NCI-H2196 (cell line): Measurements from ENCODE around the gene TMEM245.

Experiments
- DNase-seq: peaks from one replicate; lab custom pipeline; 2025; ENCODE audit not compliant: unreplicated experiment; lab: John Stamatoyannopoulos, UW

The TMEM245 gene

DNA sequence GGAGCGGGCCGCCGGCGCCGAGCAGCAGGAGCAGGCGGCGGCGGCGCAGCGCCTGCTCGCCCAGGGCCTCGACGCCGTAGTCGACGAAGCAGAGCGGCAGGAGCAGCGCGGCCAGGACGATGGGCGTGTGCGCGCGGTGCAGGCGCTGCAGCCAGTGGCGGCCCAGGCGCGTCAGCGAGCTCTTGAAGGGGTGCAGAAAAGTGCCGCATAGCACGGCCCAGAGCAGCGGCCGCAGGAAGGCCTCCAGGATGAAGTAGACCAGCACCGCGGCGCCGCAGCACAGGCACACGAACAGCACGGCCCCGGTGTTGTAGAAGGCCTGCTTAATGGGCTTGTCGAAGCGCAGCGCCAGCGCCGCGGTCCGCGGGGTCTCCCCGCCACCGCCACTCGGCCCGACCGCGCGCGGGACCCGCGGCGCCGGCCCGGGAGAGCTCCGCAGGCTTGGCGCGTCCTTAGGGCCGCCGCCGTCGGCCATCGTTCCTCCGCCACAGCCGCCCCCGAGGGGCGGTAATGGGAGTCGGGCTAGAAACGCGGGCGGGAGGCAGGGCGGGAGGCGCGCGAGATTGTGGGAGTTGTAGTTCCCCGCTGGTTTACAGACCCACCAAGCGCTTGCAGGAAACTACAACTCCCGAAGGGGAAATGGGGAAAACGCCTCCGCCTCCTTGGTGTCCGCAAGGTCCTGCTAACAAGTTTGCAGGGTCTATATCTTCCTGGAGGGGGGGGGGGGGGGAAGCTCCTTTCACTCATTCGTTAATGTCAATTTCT, at the start of gene TMEM245:
TMEM245 (minus strand) TSS at position 509 of the 765 bp plus-strand sequence; CDS start at position 475, 34 bp downstream.
- DNase-seq: peak; percentile 96

DNA sequence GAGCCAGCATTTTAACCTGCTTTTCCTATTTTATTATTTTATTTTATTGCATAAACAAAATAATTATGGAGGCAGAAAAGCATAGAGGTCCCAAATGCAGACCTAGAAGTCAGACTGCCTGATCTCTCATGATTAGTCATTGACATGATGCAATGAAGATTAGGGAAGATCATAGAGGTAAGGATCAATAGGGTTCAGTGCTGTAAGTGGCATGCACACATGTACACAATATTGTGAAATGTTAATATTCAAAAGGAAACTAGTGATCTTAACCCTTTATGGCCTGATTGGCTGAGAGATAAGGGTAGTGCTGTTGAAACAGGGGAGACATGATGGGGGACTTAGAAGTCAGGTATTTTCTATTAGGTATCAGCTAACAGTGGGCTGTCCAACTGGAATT, 48.4 kb upstream of the TMEM245 start:
- DNase-seq: no peak

DNA sequence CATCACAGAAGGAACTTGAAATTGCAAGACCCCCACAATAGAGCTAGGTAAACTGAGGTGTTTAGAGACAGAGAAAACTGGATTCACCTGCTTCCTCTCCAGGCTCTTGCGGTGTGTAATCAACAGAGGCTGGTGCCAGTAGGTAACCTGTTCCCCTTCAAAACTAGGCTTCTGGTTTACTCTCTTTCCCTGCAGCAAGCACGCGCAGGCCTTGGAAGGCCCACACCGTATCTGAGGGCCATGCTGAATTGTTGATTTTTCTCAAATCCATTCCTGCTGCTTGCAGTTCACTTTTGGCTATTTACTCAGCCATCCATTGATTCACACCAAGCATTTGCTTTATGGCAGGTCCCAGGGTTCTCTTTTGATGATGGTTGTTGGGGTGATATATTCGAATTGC, 48.0 kb upstream of the TMEM245 start:
- DNase-seq: no peak

DNA sequence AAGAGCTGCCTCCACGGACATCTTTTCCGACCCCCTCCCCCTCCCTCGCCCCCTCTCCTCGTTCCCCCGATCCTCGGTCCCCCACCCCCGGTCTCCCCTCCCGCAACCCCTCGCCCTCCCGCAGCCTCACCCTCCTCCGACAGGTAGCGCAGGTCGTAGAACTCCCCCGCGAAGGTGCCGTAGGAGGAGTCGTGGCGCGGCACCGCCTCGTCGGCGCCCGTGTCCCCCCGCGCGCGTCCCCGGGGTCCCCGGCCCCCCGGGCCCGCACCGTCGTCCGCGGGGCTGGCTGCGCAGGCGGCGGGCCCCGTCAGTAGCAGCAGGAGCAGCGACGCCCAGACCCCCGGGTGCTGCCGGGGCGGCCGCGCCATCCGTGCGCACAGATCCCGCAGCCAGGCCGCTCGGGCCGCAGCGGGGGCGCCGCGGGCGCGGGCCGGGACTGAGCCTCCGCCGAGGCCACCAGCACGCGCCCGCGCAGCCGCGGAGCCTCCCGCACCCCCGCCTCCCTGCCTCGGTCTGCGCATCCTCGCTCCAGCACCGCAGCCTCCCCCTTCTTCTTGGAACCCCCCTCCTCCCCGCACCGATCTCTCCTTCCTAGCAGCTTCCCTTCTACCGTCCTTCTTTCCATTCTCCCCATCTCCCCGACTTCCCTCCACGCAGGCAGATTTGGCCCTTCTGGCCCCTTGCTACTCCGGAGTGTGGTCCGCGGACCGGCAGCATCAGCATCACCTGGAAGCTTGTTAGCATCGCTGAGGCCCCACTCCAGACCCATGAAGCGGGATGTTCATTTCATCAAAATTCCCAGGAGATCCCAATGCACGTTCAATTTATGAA, 47.2 kb upstream of the TMEM245 start, which contains the start of gene FRRS1L:
FRRS1L (minus strand) TSS at position 479 of the 831 bp plus-strand sequence; CDS start at position 368, 111 bp downstream.
- DNase-seq: no peak

DNA sequence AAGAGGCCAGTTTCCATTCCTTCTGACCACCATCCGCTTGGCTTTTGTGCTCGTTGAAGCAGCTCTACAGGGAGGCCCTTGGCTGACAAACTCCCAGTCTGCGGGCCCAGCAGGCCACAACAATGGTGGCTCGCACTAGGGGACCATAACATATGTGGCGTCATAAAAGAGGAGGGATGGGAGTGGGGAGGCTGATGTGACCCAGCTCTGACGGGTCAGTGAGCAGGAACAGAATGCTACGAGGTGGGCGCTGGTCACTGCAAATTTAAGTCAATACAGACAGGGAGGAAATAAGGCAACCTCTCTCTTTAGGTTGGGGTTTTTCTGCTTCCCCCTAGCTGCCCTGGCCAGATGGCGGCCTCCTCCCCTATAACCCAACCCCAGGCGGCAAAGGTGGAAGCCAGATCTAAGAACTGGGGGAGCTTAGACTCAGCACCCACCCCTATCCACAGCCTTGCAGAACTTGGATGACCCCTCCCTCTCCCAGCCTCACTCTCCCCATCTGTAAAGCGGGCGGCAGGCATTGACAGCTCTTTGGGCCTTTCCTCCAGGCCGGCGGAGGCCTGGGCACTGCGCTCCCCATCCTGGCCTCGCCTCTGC, 46.5 kb upstream of the TMEM245 start:
- no peak for DNase-seq

DNA sequence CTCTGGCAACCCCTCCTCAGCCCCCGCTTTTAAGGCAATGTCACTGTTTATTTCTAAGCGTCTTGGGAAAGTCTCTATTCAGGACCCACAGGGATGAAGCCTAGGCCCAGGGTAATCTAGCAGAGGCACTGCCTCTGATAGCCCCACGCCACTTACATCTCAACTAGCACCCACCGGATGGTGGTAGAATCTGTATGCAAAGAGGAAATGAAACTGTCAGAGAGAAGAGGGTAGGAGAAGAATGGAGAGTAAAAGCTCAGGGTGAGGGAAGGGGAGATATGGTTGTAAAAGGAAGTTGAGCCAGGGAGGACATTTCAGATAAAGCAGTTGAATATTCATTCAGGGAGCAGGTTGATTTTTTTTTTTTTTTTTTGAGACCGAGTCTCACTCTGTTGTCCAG, 44.3 kb upstream of the TMEM245 start:
- DNase-seq: no peak

DNA sequence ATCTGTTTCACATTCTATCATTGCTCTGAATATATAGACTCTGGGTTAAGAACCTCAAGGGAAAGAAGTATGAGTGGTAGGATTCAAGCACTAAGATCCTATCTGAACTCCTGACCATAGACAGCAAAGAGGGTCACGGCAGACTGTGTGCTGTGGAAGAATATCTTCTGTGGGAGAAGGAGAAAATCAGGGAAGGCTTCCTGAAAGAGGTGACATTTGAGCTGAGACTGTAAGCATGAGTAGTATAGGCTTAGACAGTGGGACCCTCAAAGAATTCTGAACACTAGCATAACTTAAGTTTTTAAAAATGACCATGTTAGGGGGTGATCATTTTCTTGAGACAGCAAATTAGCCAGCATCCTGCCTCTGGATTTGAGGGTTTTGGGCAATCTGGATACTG, 43.4 kb upstream of the TMEM245 start:
- no peak for DNase-seq

DNA sequence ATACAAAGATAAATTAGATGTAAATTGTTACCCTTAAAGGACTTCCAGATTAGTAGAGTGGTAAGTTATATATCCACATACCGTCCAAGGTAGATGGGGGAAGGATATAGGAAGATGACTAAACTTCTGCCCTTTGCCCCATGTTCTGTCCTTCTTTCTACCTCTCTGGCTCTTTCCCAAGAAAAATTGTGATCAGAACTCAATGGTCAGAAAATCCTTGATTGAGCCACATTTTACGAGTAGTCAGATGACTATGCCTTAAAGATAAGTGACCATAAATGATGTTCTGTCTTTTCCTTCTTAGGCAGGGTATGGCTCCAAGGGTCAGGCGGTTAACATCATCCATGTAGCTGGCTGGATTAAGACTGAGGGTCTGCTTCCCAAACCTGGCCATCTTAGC, 42.9 kb upstream of the TMEM245 start:
- DNase-seq: no peak

DNA sequence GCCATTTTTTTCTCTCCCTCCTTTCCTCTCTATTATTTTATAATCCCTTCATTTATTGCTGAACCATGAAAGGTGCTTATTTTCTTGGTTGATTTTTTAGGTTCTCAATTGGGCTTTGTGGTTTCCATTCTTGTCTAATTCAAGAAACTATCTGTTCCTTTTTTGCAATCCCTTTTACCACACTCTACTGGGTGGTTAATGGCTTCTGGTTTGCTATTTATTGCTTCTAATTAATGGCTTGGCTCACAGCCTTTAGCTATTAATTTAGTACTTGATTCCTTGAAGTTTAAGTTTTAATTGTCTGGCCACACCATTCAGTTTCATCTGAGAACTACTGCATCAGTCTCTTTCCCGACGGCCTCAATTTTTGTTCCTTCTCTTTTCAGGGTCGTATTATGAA, 41.7 kb upstream of the TMEM245 start:
- no peak for DNase-seq

DNA sequence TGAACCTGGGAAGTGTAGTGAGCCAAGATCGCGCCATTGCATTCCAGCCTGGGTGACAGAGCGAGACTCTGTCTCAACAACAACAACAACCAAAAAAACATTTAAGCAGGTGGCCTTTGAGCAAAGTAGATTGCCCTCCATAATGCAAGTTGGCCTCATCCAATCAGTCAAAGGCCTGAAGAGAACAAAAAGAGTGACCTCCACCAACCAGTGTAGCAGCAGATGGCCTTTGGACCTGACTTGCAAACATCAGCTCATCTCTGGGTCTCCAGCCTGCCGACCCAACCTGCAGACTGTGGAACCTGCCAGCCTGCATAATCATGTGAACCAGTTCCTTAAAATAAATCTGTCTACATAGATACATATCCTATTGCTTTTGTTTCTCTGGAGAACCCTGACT, 39.8 kb upstream of the TMEM245 start:
- DNase-seq: no peak

DNA sequence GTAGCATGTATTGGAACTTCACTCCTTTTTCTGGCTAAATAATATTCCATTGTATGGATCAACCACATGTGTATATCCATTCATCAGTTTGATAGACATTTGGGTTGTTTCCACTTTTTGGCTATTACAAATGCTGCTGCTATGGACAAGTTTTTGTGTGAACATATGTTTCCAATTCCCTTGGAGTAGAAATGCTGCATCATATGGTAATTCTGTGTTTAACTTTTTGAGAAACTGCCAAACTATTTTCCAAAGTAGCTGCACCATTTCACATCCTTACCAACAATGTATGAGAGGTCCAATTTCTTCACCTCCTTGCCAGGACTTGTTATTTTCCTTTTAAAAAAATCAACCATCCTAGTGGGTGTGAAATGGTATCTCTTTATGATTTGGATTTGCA, 38.9 kb upstream of the TMEM245 start:
- no peak for DNase-seq

DNA sequence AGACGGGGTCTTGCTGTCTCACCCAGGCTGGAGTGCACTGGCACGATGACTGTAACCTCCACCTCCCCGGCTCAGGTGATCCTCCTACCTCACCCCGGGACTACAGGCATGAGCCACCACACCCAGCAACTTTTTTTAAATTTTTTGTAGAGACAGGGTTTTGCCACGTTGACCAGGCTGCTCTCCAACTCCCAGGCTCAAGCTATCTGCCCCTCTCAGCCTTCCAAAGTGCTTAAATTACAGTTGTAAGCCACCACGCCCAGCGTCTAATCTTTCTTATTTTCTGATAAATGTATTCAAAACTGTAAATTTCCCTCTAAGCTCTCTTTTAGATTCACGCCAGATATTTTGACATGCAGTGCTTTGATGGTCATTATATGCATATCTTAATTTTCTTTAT, 37.0 kb upstream of the TMEM245 start:
- DNase-seq: no peak

DNA sequence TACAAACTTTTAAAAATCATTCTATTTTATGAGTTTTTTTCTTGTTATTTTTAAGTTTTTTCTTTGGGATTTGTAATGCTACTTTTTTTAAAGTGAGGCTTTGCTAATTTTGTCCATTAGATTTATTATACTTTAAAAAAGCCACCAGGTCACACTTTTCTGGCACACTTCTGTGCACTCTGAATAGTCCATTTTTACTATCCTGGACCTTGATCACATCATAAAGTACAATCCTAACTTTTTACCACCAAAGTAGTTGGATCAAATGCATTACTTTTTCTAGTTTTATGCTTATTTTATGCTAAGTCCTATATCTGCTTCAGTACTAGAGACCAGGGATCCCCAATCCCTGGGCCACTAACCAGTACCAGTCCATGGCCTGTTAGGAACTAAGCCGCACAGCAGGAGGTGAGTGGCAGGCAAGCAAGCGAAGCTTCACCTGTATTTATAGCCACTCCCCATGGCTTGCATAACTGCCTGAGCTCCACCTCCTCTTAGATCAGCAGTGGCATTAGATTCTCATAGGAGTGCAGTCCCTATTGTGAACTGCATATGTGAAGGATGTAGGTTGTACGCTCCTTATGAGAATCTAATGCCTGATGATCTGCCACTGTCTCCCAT, 31.3 kb upstream of the TMEM245 start:
- DNase-seq: no peak

DNA sequence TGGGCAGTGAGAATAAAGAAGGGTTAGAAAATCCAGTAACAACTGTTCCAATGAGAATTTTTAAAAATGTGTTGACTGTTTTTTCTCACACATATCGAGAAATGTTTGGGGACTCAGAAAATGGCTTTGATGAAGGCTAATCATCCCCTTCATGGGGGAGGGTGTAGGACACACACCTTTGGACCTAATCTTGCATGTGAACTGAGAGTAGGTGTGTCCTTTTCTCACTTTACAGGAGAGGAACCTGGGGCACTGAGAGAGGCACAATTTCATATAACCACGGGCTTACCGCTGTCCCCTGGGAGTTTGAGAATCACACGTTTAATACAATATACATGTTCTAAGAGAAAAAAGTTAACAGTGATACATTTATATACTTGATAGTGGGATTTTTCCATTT, 30.0 kb upstream of the TMEM245 start:
- no peak for DNase-seq

DNA sequence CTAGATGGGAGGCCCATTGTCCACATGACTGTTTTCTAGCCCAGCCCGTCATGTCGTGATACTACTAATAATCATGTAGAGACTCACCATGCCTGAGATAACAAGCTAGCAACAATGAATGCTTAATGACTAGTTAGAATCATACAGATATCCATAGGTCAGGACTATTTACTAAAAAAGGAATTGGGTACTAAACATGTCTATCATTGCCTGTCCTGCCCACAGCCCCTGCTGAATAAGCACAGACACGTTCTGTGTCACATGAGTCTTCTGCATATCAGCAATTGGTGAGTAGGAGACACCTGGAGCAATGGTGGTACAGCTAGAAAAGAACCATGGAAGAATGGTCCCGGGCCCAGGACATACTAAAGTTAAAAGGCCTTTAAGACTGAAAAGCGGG, 29.3 kb upstream of the TMEM245 start:
- no peak for DNase-seq

DNA sequence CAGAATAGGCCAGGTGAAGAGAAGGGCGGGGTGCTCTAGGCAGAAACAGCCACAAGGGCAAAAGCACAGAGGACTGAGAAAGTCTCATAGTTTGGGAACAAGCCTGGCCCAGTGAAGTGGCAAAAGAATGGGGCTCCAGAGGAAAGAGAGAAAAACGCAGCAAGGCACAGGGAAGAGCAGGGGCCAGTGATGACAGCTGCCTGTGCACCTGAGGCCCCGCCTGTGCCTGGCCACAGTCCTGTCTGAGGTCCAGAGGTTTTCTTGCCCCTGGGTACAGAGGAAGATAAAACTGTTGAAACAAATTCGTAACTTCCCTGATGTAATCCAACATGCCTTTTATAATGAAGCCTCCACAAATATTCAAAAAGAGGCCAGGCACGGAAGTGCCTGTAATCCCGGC, 25.3 kb upstream of the TMEM245 start:
- DNase-seq: no peak

DNA sequence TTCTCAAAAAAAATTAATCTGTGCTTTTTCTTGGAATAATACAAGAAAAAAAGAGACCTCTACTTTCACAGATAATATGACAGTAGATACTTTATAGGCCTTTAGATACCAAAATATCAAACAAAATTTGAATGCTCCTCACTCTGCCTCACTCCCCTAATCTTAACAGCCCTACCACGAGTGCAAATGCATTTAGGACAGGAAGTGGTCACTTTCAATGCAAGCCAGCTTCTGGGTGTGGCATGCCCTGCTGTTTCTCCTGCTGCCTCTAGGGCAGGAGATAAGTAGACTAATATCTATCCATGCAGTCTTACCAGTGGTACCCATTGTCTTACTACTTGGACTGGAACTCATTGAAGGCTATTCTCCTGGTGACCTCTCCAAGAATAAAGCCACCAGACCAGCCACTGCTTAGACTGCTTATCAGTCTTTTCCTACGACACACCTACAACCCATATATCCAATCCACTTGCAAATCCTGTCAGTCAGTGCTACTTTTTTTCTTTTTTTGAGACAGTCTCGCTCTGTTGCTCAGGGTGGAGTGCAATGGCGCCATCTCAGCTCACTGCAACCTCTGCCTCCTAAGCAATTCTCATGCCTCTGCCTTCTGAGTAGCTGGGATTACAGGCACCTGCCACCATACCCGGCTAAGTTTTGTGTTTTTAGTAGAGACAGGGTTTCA, 24.3 kb upstream of the TMEM245 start:
- no peak for DNase-seq

DNA sequence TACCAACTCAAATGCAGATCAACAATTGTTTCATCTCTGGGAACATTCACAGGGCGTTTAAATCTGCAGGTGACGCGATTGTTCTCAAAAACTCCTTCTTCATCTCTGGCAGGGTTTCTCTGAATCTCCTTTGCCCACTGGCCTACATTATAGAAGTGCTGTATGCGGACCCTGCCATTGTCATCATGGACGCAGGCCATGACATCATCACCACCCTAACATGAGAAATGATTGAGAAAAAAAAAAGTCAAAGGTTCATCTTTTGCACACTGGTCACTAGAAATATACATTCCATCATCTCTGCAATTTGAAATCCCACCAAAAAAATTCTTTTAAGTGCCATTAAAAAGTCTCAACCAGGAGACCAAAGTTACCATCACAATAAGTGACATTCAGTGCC, 21.6 kb upstream of the TMEM245 start:
- DNase-seq: no peak

DNA sequence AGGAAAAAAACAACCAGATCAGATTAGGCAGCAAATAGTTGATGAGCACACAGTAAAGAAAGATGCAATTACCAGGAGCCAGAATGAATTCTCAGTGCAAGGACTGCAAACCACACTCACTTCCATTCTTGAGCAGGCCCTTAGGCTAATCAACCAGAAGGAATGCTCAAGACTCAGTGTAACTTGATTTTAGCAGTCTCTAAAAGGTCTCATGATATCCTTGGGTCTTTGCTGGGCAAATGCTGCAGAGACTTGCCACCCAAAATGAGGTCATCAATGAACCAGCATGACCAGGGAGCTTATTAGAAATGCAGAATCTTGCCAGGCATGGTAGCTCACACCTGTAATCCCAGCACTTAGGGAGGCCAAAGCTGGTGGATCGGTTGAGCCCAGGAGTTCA, 20.1 kb upstream of the TMEM245 start:
- no peak for DNase-seq

DNA sequence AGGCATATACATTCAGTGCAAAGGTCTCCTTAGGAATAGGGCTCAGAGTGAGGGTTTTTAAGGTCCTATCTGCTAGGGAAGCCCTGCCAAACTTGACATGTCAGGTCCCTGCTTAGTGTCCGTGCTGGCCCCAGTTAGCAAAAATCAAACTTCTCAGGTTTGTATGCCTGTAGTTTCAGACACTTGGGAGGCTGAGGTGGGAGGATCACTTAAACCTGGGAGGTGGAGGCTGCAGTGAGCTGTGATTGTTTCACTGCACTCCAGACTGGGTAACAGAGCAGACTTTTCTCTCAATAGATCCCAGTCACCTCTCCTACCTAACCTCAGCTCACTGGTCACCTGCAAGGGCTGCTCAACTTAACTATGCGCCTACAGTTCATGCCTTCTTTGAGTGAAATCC, 18.7 kb upstream of the TMEM245 start:
- no peak for DNase-seq

DNA sequence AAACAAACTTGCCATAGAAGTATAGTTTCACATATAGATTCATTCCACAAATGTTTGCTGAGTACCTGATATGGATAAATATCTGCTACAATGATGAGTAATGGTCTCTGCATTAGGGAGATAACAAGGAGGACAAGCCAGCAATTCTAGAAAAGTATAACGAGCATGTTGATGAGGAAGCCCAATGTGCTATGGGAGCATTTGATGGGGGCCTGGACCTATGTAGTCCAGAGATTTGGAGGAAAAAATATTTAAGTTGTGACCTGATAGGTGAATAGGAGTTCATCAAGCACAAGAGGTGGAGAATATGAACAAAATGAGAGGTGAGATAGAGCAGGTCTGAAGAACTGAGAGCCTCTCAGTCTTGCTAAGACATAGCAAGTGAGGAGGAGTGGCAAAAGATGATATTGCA, 14.4 kb upstream of the TMEM245 start:
- DNase-seq: no peak
